Left renal cortex interstitium (tissue), 4 donors: ENCODE results near the gene TINCR. TPM values are rescaled to one million over a fixed set of nuclear protein-coding genes. Genes with fewer than 3 reads are reported as not detected.
"Not testable (repeated sequence)": the region's sequence is repeated elsewhere in the genome, so short reads cannot be mapped to it uniquely, and the experiment has no call there.

Experiments used
- DNase-seq, 4 donors: peaks; one replicate each; pipeline ENCODE4 v3.0.0-alpha.2; 2013; ENCODE audit warnings: low read depth in 4 of 4, low spot score in 2 of 4, missing footprints in 1 of 4
- polyA plus RNA-seq, 4 donors: library from polyadenylated mRNA; unstranded; fragments of 120-200 nt; gene quantifications; one replicate each; pipeline ENCODE4 v1.2.1, GENCODE V29; 2013; ENCODE audit not compliant: insufficient read length in 4 of 4

The TINCR gene
- 1 to 10 TPM in 1 of 4 donors, under 1 TPM in 3; 0.21 to 1.2 (median 0.51) TPM for polyA plus RNA-seq

- no peak for DNase-seq
These were observed at the start of gene TINCR for GRCh38 chr19:5567360-5567969. TINCR (minus strand) TSS chr19:5567953.

- no peak for DNase-seq
These were observed 49.3 kb upstream of the TINCR start for GRCh38 chr19:5617080-5617479.

- DNase-seq = no peak
These were observed 48.1 kb upstream of the TINCR start for GRCh38 chr19:5615756-5616327.

- no peak for DNase-seq
These were observed 45.4 kb upstream of the TINCR start for GRCh38 chr19:5612891-5613865.

- DNase-seq = no peak
These were observed 42.2 kb upstream of the TINCR start for GRCh38 chr19:5609881-5610448.

- DNase-seq = not testable (repeated sequence)
These were observed 41.0 kb upstream of the TINCR start for GRCh38 chr19:5608766-5609165.

- no peak for DNase-seq
These were observed 40.5 kb upstream of the TINCR start for GRCh38 chr19:5608291-5608690.

GRCh38 chr19:5607318-5608275 lies 39.8 kb upstream of the TINCR start:
- no peak for DNase-seq

- DNase-seq = no peak
These were observed 37.6 kb upstream of the TINCR start for GRCh38 chr19:5605362-5605761.

GRCh38 chr19:5603626-5604025 lies 35.9 kb upstream of the TINCR start:
- DNase-seq = no peak

GRCh38 chr19:5600797-5601196 lies 33.0 kb upstream of the TINCR start:
- DNase-seq = no peak

- DNase-seq = no peak
These were observed 28.0 kb upstream of the TINCR start for GRCh38 chr19:5595745-5596144.

GRCh38 chr19:5595129-5595528 lies 27.4 kb upstream of the TINCR start:
- no peak for DNase-seq

GRCh38 chr19:5594521-5594950 lies 26.8 kb upstream of the TINCR start:
- no peak for DNase-seq

GRCh38 chr19:5593343-5594255 lies 25.8 kb upstream of the TINCR start:
- DNase-seq = no peak

GRCh38 chr19:5592531-5593342 lies 25.0 kb upstream of the TINCR start:
- DNase-seq = no peak

- DNase-seq = no peak
These were observed 23.7 kb upstream of the TINCR start for GRCh38 chr19:5591476-5591875.

- no peak for DNase-seq
These were observed 23.1 kb upstream of the TINCR start for GRCh38 chr19:5590865-5591154.
